Parathyroid adenoma (tissue), 2 donors: ENCODE data around the gene MGA.

Source experiments
- H2AFZ ChIP-seq: fragments of 300-600 bp; sonication (generic); one replicate; pipeline ENCODE4 v1.7.0; 2017; ENCODE audit warnings: antibody characterized with exemption, mild to moderate bottlenecking
- H3K27ac ChIP-seq: fragments of 300-600 bp; sonication (generic); one replicate; pipeline ENCODE4 v1.7.0; 2017
- H3K27me3 ChIP-seq: fragments of 300-600 bp; sonication (generic); one replicate; pipeline ENCODE4 v1.7.0; 2017; ENCODE audit warnings: low read length; ENCODE audit not compliant: control insufficient read depth, insufficient read depth
- H3K36me3 ChIP-seq: fragments of 300-600 bp; sonication (generic); one replicate; pipeline ENCODE4 v1.7.0; 2017; ENCODE audit warnings: low read length; ENCODE audit not compliant: control insufficient read depth, insufficient read depth
- H3K4me1 ChIP-seq: fragments of 300-600 bp; sonication (generic); one replicate; pipeline ENCODE4 v1.7.0; 2017; ENCODE audit warnings: control low read depth
- H3K4me2 ChIP-seq: fragments of 300-600 bp; sonication (generic); one replicate; pipeline ENCODE4 v1.7.0; 2017; ENCODE audit warnings: low read length
- H3K4me3 ChIP-seq: fragments of 300-600 bp; sonication (generic); one replicate; pipeline ENCODE4 v1.7.0; 2017; ENCODE audit warnings: low read depth, low read length
- H3K79me2 ChIP-seq: fragments of 300-600 bp; sonication (generic); one replicate; pipeline ENCODE4 v1.7.0; 2017; ENCODE audit warnings: control low read depth
- H3K9ac ChIP-seq: fragments of 300-600 bp; sonication (generic); one replicate; pipeline ENCODE4 v1.7.0; 2017; ENCODE audit warnings: mild to moderate bottlenecking
- H3K9me3 ChIP-seq: fragments of 300-600 bp; sonication (generic); one replicate; pipeline ENCODE4 v1.7.0; 2017; ENCODE audit warnings: low read length; ENCODE audit not compliant: control insufficient read depth
- CTCF ChIP-seq: fragments of 300-600 bp; sonication (generic); IDR thresholded peaks from one replicate; pipeline ENCODE4 v1.7.0; 2017; ENCODE audit warnings: antibody characterized with exemption, mild to moderate bottlenecking
- donor health status: primary hyperparathyroidism.

The MGA gene

GRCh38 chr15:41822471-41822870 is 162.3 kb downstream of the MGA start:
- no peaks in the 10 kb centered on the region for H3K9me3 ChIP-seq
- H3K4me2 ChIP-seq, result no peak overlapping the region
- no peaks in the 10 kb centered on the region for H3K27me3 ChIP-seq
- no peaks in the 10 kb centered on the region for H3K79me2 ChIP-seq
- no peak overlapping the region for H3K4me3 ChIP-seq
- no peak for TF ChIP-seq CTCF
- H3K9ac ChIP-seq, result no peak overlapping the region
- no peaks in the 10 kb centered on the region for H3K4me1 ChIP-seq
- H3K36me3 ChIP-seq, result no peaks in the 10 kb centered on the region
- no peak overlapping the region for H2AFZ ChIP-seq
- H3K27ac ChIP-seq, result no peak overlapping the region
